Stimulated activated naive B cell treated with anti-CD40 and anti-IgM and Interleukin-4, amounts not matched to agents 10 μg/mL and 1 μg/mL and 100 μg/mL, for 72 hours (primary cell): ENCODE results near the gene SLC29A1.
"Not testable (repeated sequence)": the region's sequence is repeated elsewhere in the genome, so short reads cannot be mapped to it uniquely, and the experiment has no call there.

Experiments
- ATAC-seq, 2 donors: fragments of 150-1000 bp; cut with Tn5 transposase; replicated peaks; 2 replicates each; pipeline ENCODE4 v1.10.0; 2021; ENCODE audit warnings: moderate library complexity in 1 of 2
- DNase-seq: peaks from one replicate; pipeline ENCODE4 v3.0.0; 2021
- H3K27ac Mint-ChIP-seq: one replicate; pipeline ENCODE4 v1.8.0; 2022; ENCODE audit warnings: mild to moderate bottlenecking, mixed read lengths
- H3K27me3 Mint-ChIP-seq, 2 donors: one replicate each; pipeline ENCODE4 v1.8.0; 2022; ENCODE audit warnings: mixed read lengths in 2 of 2
- H3K36me3 Mint-ChIP-seq, 2 donors: one replicate each; pipeline ENCODE4 v1.8.0; 2022; ENCODE audit warnings: mixed read lengths in 2 of 2, mild to moderate bottlenecking in 1 of 2
- H3K4me1 Mint-ChIP-seq, 2 donors: one replicate each; pipeline ENCODE4 v1.8.0; 2022; ENCODE audit warnings: mixed read lengths in 2 of 2, mild to moderate bottlenecking in 1 of 2
- H3K4me3 Mint-ChIP-seq, 2 donors: one replicate each; pipeline ENCODE4 v1.8.0; 2022; ENCODE audit warnings: mild to moderate bottlenecking in 2 of 2, mixed read lengths in 2 of 2, moderate library complexity in 1 of 2
- H3K9me3 Mint-ChIP-seq, 2 donors: one replicate each; pipeline ENCODE4 v1.8.0; 2022; ENCODE audit warnings: mixed read lengths in 2 of 2, mild to moderate bottlenecking in 1 of 2

Gene SLC29A1

GRCh38 chr6:44223319-44224028 is at the start of gene SLC29A1:
SLC29A1 (plus strand) TSS chr6:44223595; CDS start chr6:44227314, 3,719 bp downstream.
- H3K4me3 Mint-ChIP-seq, result peak within 1 kb of the TSS; percentile 81 to 84
- H3K4me1 Mint-ChIP-seq, result peaks cover 43 to 69% of the 10 kb centered on the region in 2 donors
- peak within 1 kb of the TSS; percentile 72 for H3K27ac Mint-ChIP-seq
- peaks cover 0 to 10% of the 10 kb centered on the region in 2 donors for H3K36me3 Mint-ChIP-seq
- peak; percentile 72 to 75 for ATAC-seq
- H3K27me3 Mint-ChIP-seq, result peaks cover 0 to 6% of the 10 kb centered on the region in 2 donors
- no peaks in the 10 kb centered on the region for H3K9me3 Mint-ChIP-seq
- peak; percentile 66 for DNase-seq

GRCh38 chr6:44176130-44176761 is 47.1 kb upstream of the SLC29A1 start:
- Mint-ChIP-seq H3K36me3 (no peaks in the 10 kb centered on the region), H3K9me3 (no peaks in the 10 kb centered on the region), H3K4me3 (peak overlapping the region; percentile 68 to 76), H3K27ac (peak overlapping the region; percentile 54), H3K4me1 (peaks cover 17 to 27% of the 10 kb centered on the region in 2 donors), H3K27me3 (peaks cover 10 to 19% of the 10 kb centered on the region in 2 donors)
- DNase-seq (no peak), ATAC-seq (no peak)

DNA sequence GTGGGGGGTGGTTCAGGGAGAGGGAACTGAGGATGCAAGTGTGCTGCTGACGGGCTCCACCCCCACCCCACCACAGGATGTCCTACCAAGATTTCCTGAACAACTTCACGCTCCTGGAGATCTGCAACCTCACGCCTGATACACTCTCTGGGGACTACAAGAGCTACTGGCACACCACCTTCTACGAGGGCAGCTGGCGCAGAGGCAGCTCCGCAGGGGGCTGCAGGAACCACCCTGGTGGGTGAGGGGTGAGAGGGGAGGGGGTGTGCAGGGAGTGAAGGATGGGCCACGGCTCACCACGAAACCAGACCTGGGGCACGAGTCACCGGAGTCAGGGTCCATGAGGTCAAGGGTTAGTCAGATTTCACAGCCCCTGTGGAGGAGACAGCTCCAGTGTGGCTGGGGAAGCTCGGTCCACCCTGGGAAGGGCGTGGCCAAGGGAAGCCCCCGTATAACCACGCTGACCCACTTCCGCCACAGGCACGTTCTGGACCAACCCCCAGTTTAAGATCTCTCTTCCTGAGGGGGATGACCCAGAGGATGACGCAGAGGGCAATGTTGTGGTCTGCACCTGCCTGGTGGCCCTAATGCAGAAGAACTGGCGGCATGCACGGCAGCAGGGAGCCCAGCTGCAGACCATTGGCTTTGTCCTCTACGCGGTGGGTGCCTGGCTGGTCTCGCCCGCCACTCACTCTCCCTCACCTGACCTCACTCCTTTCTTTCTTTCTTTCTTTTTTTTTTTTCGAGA is 46.5 kb upstream of the SLC29A1 start:
- peak; percentile 82 to 85 for ATAC-seq

GRCh38 chr6:44177691-44178423 is 45.5 kb upstream of the SLC29A1 start:
- DNase-seq, result no peak
- H3K4me3 Mint-ChIP-seq, result peak overlapping the region; percentile 23 to 68

More for the DNA sequence above, 46.5 kb upstream of the SLC29A1 start:
- Mint-ChIP-seq H3K4me3 (peak overlapping the region; percentile 68 to 76), H3K4me1 (peaks cover 17 to 27% of the 10 kb centered on the region in 2 donors), H3K36me3 (no peaks in the 10 kb centered on the region), H3K27ac (peak overlapping the region; percentile 54), H3K27me3 (peaks cover 9 to 16% of the 10 kb centered on the region in 2 donors), H3K9me3 (no peaks in the 10 kb centered on the region)
- DNase-seq, result peak; percentile 70

GRCh38 chr6:44178424-44179071 is 44.8 kb upstream of the SLC29A1 start:
- no peak overlapping the region for H3K27ac Mint-ChIP-seq
- H3K36me3 Mint-ChIP-seq, result no peaks in the 10 kb centered on the region
- H3K9me3 Mint-ChIP-seq, result no peaks in the 10 kb centered on the region
- DNase-seq, result no peak
- ATAC-seq, result no peak
- H3K4me1 Mint-ChIP-seq, result peaks cover 13 to 16% of the 10 kb centered on the region in 2 donors
- H3K4me3 Mint-ChIP-seq, result no peak overlapping the region
- peaks cover 9 to 11% of the 10 kb centered on the region in 2 donors for H3K27me3 Mint-ChIP-seq

More at GRCh38 chr6:44177691-44178423, 45.5 kb upstream of the SLC29A1 start:
- no peak for ATAC-seq
- Mint-ChIP-seq H3K27ac (no peak overlapping the region), H3K4me1 (peaks cover 13 to 18% of the 10 kb centered on the region in 2 donors), H3K9me3 (no peaks in the 10 kb centered on the region), H3K27me3 (peaks cover 9 to 13% of the 10 kb centered on the region in 2 donors), H3K36me3 (no peaks in the 10 kb centered on the region)

- DNase-seq (no peak), ATAC-seq (no peak)
- peaks cover 9 to 14% of the 10 kb centered on the region in 2 donors for H3K27me3 Mint-ChIP-seq
- H3K4me1 Mint-ChIP-seq, result peaks cover 13 to 16% of the 10 kb centered on the region in 2 donors
- H3K9me3 Mint-ChIP-seq, result no peaks in the 10 kb centered on the region
- no peaks in the 10 kb centered on the region for H3K36me3 Mint-ChIP-seq
- H3K4me3 Mint-ChIP-seq, result no peak overlapping the region
- H3K27ac Mint-ChIP-seq, result no peak overlapping the region
Observed at GRCh38 chr6:44179072-44179536, 44.3 kb upstream of the SLC29A1 start.

DNA sequence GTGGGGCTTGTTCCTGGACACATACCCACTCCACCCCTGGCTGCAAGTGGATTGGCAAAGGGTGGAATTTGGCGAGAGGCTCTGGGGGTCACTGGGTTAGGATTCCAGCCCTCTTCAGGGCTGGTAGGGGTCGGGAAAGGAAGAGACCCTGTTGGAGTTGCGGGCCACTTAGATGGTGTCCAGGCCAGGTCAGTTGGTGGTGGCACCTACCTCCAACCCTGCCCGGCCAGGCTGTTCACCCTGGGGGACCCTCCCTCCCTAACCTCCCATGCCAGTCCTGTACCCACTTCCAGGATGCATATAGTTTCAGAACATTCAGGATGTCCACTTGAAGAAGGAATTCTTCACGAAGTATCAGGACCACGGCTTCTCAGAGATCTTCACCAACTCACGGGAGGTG is 43.7 kb upstream of the SLC29A1 start:
- no peaks in the 10 kb centered on the region for H3K9me3 Mint-ChIP-seq
- no peak overlapping the region for H3K4me3 Mint-ChIP-seq
- no peaks in the 10 kb centered on the region for H3K36me3 Mint-ChIP-seq
- peaks cover 9 to 17% of the 10 kb centered on the region in 2 donors for H3K27me3 Mint-ChIP-seq
- ATAC-seq, result no peak
- no peak overlapping the region for H3K27ac Mint-ChIP-seq
- peaks cover 13 to 16% of the 10 kb centered on the region in 2 donors for H3K4me1 Mint-ChIP-seq
- no peak for DNase-seq

DNA sequence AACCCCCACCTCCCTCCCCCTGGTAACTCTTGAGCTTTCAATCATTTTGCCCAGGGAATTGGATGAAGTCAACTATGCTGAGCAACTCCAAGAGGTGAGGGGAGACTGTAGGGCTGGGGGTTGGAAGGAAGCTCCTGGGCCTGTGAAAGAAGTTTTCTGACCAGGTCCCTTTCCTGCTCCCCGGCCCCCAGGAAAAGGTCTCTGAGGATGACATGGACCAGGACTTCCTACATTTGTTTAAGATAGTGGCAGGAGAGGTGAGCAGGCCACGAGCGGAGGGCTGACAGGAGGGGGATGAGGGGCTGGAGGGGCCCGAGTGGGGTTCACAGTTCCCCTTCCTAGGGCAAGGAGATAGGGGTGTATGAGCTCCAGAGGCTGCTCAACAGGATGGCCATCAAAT is 43.0 kb upstream of the SLC29A1 start:
- no peaks in the 10 kb centered on the region for H3K9me3 Mint-ChIP-seq
- H3K36me3 Mint-ChIP-seq, result no peaks in the 10 kb centered on the region
- H3K4me3 Mint-ChIP-seq, result no peak overlapping the region
- H3K27ac Mint-ChIP-seq, result no peak overlapping the region
- DNase-seq (no peak), ATAC-seq (no peak)
- peaks cover 13 to 16% of the 10 kb centered on the region in 2 donors for H3K4me1 Mint-ChIP-seq
- peaks cover 12 to 17% of the 10 kb centered on the region in 2 donors for H3K27me3 Mint-ChIP-seq

DNA sequence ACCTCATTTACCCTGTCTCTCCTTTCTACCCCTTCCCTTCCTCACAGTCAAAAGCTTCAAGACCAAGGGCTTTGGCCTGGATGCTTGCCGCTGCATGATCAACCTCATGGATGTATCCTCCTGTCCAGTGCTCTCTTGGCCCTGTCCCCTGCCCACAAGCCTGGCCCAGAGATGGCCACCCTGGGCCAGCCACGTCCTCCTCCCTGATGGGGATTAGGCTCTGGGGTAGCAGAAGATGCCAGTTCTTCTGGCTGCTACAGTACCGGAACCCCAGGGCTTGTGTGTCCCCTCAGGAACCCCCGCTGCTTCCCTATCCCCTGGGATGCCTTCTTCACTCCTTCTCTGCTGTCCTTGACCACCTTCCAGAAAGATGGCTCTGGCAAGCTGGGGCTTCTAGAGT is 42.5 kb upstream of the SLC29A1 start:
- no peaks in the 10 kb centered on the region for H3K9me3 Mint-ChIP-seq
- H3K27me3 Mint-ChIP-seq, result peaks cover 14 to 18% of the 10 kb centered on the region in 2 donors
- DNase-seq (no peak), ATAC-seq (no peak)
- no peak overlapping the region for H3K4me3 Mint-ChIP-seq
- no peak overlapping the region for H3K27ac Mint-ChIP-seq
- peaks cover 14 to 16% of the 10 kb centered on the region in 2 donors for H3K4me1 Mint-ChIP-seq
- no peaks in the 10 kb centered on the region for H3K36me3 Mint-ChIP-seq

DNA sequence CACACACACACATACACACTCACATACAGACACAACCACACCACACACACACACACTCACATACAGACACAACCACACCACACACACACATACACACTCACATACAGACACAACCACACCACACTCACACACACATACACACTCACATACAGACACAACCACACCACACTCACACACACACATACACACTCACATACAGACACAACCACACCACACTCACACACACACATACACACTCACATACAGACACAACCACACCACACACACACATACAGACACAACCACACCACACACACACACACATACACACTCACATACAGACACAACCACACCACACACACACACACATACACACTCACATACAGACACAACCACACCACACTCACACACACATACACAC is 41.6 kb upstream of the SLC29A1 start:
- not testable (repeated sequence) for ATAC-seq, H3K36me3 Mint-ChIP-seq, H3K27ac Mint-ChIP-seq, DNase-seq, H3K9me3 Mint-ChIP-seq, H3K4me3 Mint-ChIP-seq
- Mint-ChIP-seq H3K27me3 (peaks cover 12 to 17% of the 10 kb centered on the region in 2 donors), H3K4me1 (peaks cover 8 to 11% of the 10 kb centered on the region in 2 donors)

GRCh38 chr6:44182911-44183390 is 40.4 kb upstream of the SLC29A1 start:
- Mint-ChIP-seq H3K4me1 (peaks cover 0 to 4% of the 10 kb centered on the region in 2 donors), H3K36me3 (no peaks in the 10 kb centered on the region), H3K4me3 (no peak overlapping the region), H3K9me3 (no peaks in the 10 kb centered on the region), H3K27ac (no peak overlapping the region), H3K27me3 (peaks cover 14 to 16% of the 10 kb centered on the region in 2 donors)
- DNase-seq (no peak), ATAC-seq (no peak)

DNA sequence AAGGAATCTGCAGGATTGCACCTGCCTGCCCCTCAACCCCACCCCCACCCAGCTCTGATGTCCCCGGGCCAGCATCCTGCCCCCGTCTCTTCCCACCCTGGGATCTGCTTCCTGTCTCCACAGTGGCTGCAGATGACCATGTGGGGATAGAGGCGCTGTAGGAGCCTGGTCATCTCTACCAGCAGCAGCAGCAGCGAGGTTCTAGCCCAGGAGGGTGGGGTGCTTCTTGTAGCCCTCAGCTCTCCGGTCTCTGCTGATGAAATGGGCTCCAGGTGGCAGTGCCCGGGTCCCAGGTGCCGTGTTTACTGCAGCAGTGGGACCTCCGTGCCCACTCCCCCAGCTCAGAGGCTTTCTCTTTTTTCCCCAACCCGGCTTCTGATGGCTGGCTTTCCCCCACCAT is 39.6 kb upstream of the SLC29A1 start:
- H3K27me3 Mint-ChIP-seq, result peaks cover 14 to 16% of the 10 kb centered on the region in 2 donors
- H3K27ac Mint-ChIP-seq, result no peak overlapping the region
- no peak overlapping the region for H3K4me3 Mint-ChIP-seq
- no peaks in the 10 kb centered on the region for H3K9me3 Mint-ChIP-seq
- peaks cover 0 to 4% of the 10 kb centered on the region in 2 donors for H3K4me1 Mint-ChIP-seq
- DNase-seq (no peak), ATAC-seq (no peak)
- no peaks in the 10 kb centered on the region for H3K36me3 Mint-ChIP-seq

DNA sequence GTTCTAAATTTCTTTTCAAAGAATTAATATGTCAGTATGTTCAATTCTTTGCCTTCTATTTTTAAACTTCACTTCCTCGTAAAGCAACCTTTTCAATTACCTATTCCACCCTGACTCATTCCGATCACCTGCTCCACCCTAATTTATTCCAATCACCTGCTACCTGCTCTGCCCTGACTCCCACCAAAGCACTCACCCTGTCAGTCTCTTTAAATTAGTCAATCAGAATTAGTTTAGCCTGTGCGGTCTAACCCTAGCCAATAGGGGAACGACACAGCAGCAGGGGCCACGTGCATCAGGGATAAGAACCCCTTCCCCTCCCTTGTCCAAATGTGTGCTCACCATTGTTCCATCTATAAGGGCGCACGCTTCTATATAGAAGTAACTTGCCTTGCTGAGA is 38.0 kb upstream of the SLC29A1 start:
- DNase-seq, H3K4me3 Mint-ChIP-seq: not testable (repeated sequence)

More for the DNA sequence above, 38.0 kb upstream of the SLC29A1 start:
- H3K9me3 Mint-ChIP-seq, ATAC-seq, H3K4me1 Mint-ChIP-seq, H3K36me3 Mint-ChIP-seq, H3K27ac Mint-ChIP-seq: not testable (repeated sequence)
- peaks cover 14 to 16% of the 10 kb centered on the region in 2 donors for H3K27me3 Mint-ChIP-seq
